IMR-90 (cell line): ENCODE data around the gene TTBK2. TPM values are rescaled to one million over a fixed set of nuclear protein-coding genes. Genes with fewer than 3 reads are reported as not detected.

Source experiments
- ATAC-seq: fragments of 200-7000 bp; cut with Tn5 transposase; 2 replicates; pipeline ENCODE4 v1.9.1; 2020; ENCODE audit warnings: low read depth, mild to moderate bottlenecking, moderate library complexity
- BruUV-seq: library from RNA; stranded (reverse); fragments of 400-500 nt; replicated peaks from 2 replicates; lab custom pipeline; 2021; lab: Mats Ljungman, UMichigan
- CTCF ChIA-PET: fragments of 300-600 bp; formaldehyde crosslinking; extraction: SDS; loops from one replicate; lab custom pipeline; 2021; ENCODE audit warnings: antibody characterized with exemption; lab: Yijun Ruan, JAX
- POLR2A ChIA-PET: fragments of 300-600 bp; sonication (Branson Sonifier 250); formaldehyde crosslinking; loops from one replicate; lab custom pipeline; 2022; ENCODE audit warnings: antibody characterized with exemption; ENCODE audit not compliant: unreplicated experiment; lab: Charles Lee
- DNase-seq: peaks from one replicate; pipeline ENCODE4 v3.0.0; 2013
- H2AFZ ChIP-seq: replicated peaks from 2 replicates; pipeline ENCODE3; 2013; ENCODE audit warnings: low read length, mild to moderate bottlenecking; ENCODE audit not compliant: poor library complexity
- H2AK5ac ChIP-seq: 2 replicates; pipeline ENCODE4 v1.6.1; 2013; ENCODE audit warnings: low read depth, low read length, inconsistent platforms
- H2AK9ac ChIP-seq: replicated peaks from 2 replicates; pipeline ENCODE3; 2013; ENCODE audit warnings: mild to moderate bottlenecking, low read depth, low read length, moderate library complexity; ENCODE audit not compliant: poor library complexity
- H2BK120ac ChIP-seq: 2 replicates; pipeline ENCODE4 v1.6.1; 2013; ENCODE audit warnings: low read depth, low read length, inconsistent platforms
- H2BK15ac ChIP-seq: 3 replicates; pipeline ENCODE4 v1.6.1; 2013; ENCODE audit warnings: low read depth, low read length, inconsistent platforms
- H2BK20ac ChIP-seq: 2 replicates; pipeline ENCODE4 v1.6.1; 2013; ENCODE audit warnings: low read depth, mild to moderate bottlenecking, inconsistent platforms, low read length, moderate library complexity
- H2BK5ac ChIP-seq: 2 replicates; pipeline ENCODE4 v1.6.1; 2013; ENCODE audit warnings: mild to moderate bottlenecking, low read depth, low read length, inconsistent platforms; ENCODE audit not compliant: poor library complexity, severe bottlenecking
- H3K14ac ChIP-seq: replicated peaks from 2 replicates; pipeline ENCODE4 v1.6.1; 2013; ENCODE audit warnings: low read depth, low read length, inconsistent platforms
- H3K18ac ChIP-seq: 2 replicates; pipeline ENCODE4 v1.6.1; 2013; ENCODE audit warnings: low read depth, low read length, control low read depth
- H3K23ac ChIP-seq: 2 replicates; pipeline ENCODE4 v1.6.1; 2013; ENCODE audit warnings: low read depth, low read length, inconsistent platforms
- H3K27ac ChIP-seq: 2 replicates; pipeline ENCODE4 v1.5.1; 2013; ENCODE audit warnings: mild to moderate bottlenecking, control low read depth, low read length; ENCODE audit not compliant: insufficient read depth
- H3K27me3 ChIP-seq: 2 replicates; pipeline ENCODE4 v1.6.1; 2013; ENCODE audit warnings: low read length; ENCODE audit not compliant: control insufficient read depth, insufficient read depth
- H3K36me3 ChIP-seq: 2 replicates; pipeline ENCODE4 v1.6.1; 2013; ENCODE audit warnings: low read length, mixed read lengths; ENCODE audit not compliant: control insufficient read depth, insufficient read depth
- H3K4ac ChIP-seq: 2 replicates; pipeline ENCODE4 v1.6.1; 2013; ENCODE audit warnings: low read depth, low read length, inconsistent platforms
- H3K4me1 ChIP-seq: 2 replicates; pipeline ENCODE4 v1.6.1; 2013; ENCODE audit warnings: low read length, mixed read lengths; ENCODE audit not compliant: control insufficient read depth, insufficient read depth
- H3K4me2 ChIP-seq: 2 replicates; pipeline ENCODE4 v1.6.1; 2013; ENCODE audit warnings: low read depth, mild to moderate bottlenecking, control low read depth, low read length, moderate library complexity
- H3K4me3 ChIP-seq: 2 replicates; pipeline ENCODE4 v1.5.1; 2013; ENCODE audit warnings: low read depth, mild to moderate bottlenecking, control low read depth, low read length, moderate library complexity; ENCODE audit not compliant: insufficient read depth
- H3K56ac ChIP-seq: 2 replicates; pipeline ENCODE4 v1.6.1; 2013; ENCODE audit warnings: low read length, inconsistent platforms; ENCODE audit not compliant: insufficient read depth; ENCODE audit errors: extremely low read depth
- H3K79me1 ChIP-seq, 2 experiments: 2 replicates each; pipeline ENCODE4 v1.6.1; 2013; ENCODE audit warnings: low read length in 2 of 2, inconsistent platforms in 1 of 2, low read depth in 1 of 2
- H3K9ac ChIP-seq: 2 replicates; pipeline ENCODE4 v1.6.1; 2013; ENCODE audit warnings: low read depth, low read length, control low read depth
- H3K9me1 ChIP-seq: 2 replicates; pipeline ENCODE4 v1.6.1; 2013; ENCODE audit warnings: low read length, inconsistent platforms; ENCODE audit not compliant: insufficient read depth
- H3K9me3 ChIP-seq: 2 replicates; pipeline ENCODE4 v1.6.1; 2013; ENCODE audit warnings: low read length; ENCODE audit not compliant: control insufficient read depth, insufficient read depth
- H4K20me1 ChIP-seq: 2 replicates; pipeline ENCODE4 v1.6.1; 2013; ENCODE audit warnings: low read length, inconsistent platforms; ENCODE audit not compliant: insufficient read depth
- H4K5ac ChIP-seq: 2 replicates; pipeline ENCODE4 v1.6.1; 2013; ENCODE audit warnings: mild to moderate bottlenecking, low read depth, low read length, control low read depth
- H4K8ac ChIP-seq, 2 experiments: 2 replicates each; pipeline ENCODE4 v1.6.1; 2013; ENCODE audit warnings: low read depth in 2 of 2, low read length in 2 of 2, control low read depth in 1 of 2, inconsistent platforms in 1 of 2
- H4K91ac ChIP-seq: 2 replicates; pipeline ENCODE4 v1.6.1; 2013; ENCODE audit warnings: low read depth, low read length, inconsistent platforms; ENCODE audit not compliant: insufficient read depth
- CHD1 ChIP-seq: IDR thresholded peaks from 2 replicates; pipeline ENCODE4 v1.6.1; 2012; ENCODE audit warnings: low read depth, low read length, improper control_type of control experiment
- NFE2L2 ChIP-seq: fragments of 150-350 bp; IDR thresholded peaks from 2 replicates; pipeline ENCODE4 v1.6.1; 2016; ENCODE audit warnings: low read depth, mild to moderate bottlenecking, low read length
- WGBS, 2 experiments: methylation state at CpG; one replicate each; pipeline versions ENCODE4 v1.1.5 to v1.1.7; 2013; ENCODE audit warnings: missing lambda C conversion rate in 2 of 2; ENCODE audit not compliant: insufficient read length in 1 of 2; ENCODE audit errors: extremely low coverage in 2 of 2; 5-methylcytosine and 5-hydroxymethylcytosine counted together
- dilution Hi-C: fragments of 300-500 bp; cut with HindIII; formaldehyde crosslinking; loops from one replicate; pipeline ENCODE4 v1.14.3; 2018; ENCODE audit warnings: low sequenced_read_pairs; ENCODE audit not compliant: unreplicated experiment
- in situ Hi-C: fragments of 300-500 bp; cut with MboI; formaldehyde crosslinking; loops from 3 replicates; pipeline ENCODE4 v1.14.3; 2019; ENCODE audit warnings: low sequenced_read_pairs, inconsistent platforms, mixed read lengths
- intact Hi-C: fragments of 100-400 bp; cut with micrococcal nuclease; formaldehyde crosslinking; loops from 2 replicates; pipeline ENCODE4 v1.10.0; 2022
- polyA plus RNA-seq, 3 experiments: library from polyadenylated mRNA; depleted of rRNA; stranded (reverse); fragments of >200 nt; gene quantifications; 2 replicates each; pipeline ENCODE4 v1.2.3, GENCODE V29; 2012; ENCODE audit warnings: low replicate concordance in 1 of 3
- total RNA-seq: library from RNA; depleted of rRNA; stranded (reverse); fragments of >200 nt; gene quantifications from 2 replicates; pipeline ENCODE4 v1.2.3, GENCODE V29; 2012

Gene TTBK2
- total and polyA plus RNA-seq, 2 of the 4 experiments (the other 2 are of a cell fraction): 2.4 to 3.2 TPM

GRCh38 chr15:42843699-42844098, 76.9 kb downstream of the TTBK2 start:
- no peak overlapping the region for H3K14ac ChIP-seq
- H3K27ac ChIP-seq: no peak overlapping the region
- H3K4me3 ChIP-seq: no peak overlapping the region
- no peak overlapping the region for H2AK9ac ChIP-seq
- no CpG with 5 or more reads among the region's 4 CpGs for WGBS, 2 experiments
- peaks cover 1% of the 10 kb centered on the region; the same call in 1 of the 2 replicates for H3K36me3 ChIP-seq
- no peaks in the 10 kb centered on the region for H4K20me1 ChIP-seq
- H2BK15ac ChIP-seq: no peak overlapping the region
- no peak overlapping the region for H3K23ac ChIP-seq
- ChIA-PET CTCF (no interaction called here), POLR2A (no interaction called here)
- H2AK5ac ChIP-seq: no peak overlapping the region
- H2BK20ac ChIP-seq: no peak overlapping the region
- 0 out of 2 replicates have a peak, but pooled peaks have one; percentile 43 for TF ChIP-seq NFE2L2
- no peak for TF ChIP-seq CHD1
- no peaks in the 10 kb centered on the region for H3K9me1 ChIP-seq
- no peak overlapping the region for H2BK5ac ChIP-seq
- no TSS peak for BruUV-seq
- H4K5ac ChIP-seq: no peak overlapping the region
- dilution Hi-C loops: no loop called here
- H3K4ac ChIP-seq: no peak overlapping the region
- intact Hi-C loops: no loop called here
- ATAC-seq: no peak
- H3K18ac ChIP-seq: no peak overlapping the region
- H3K4me2 ChIP-seq: no peak overlapping the region
- no peak overlapping the region for H3K56ac ChIP-seq
- no peak for DNase-seq
- no peaks in the 10 kb centered on the region for H3K27me3 ChIP-seq
- no peak overlapping the region for H3K9ac ChIP-seq
- H3K4me1 ChIP-seq: no peaks in the 10 kb centered on the region
- H3K79me1 ChIP-seq: no peaks in the 10 kb centered on the region; a peak in 1 of 4 replicates
- H3K9me3 ChIP-seq: peaks cover 6% of the 10 kb centered on the region
- in situ Hi-C loops: no loop called here
- no peak overlapping the region for H4K91ac ChIP-seq
- no peak overlapping the region for H2BK120ac ChIP-seq
- H2AFZ ChIP-seq: no peak overlapping the region
- no peak overlapping the region for H4K8ac ChIP-seq
